NCI-H82 treated with DMSO at 0.1 percent for 48 hours (cell line): Measurements from ENCODE around the gene SYNJ2BP.

Experiments
- DNase-seq: peaks from one replicate; lab custom pipeline; 2025; ENCODE audit not compliant: unreplicated experiment; lab: John Stamatoyannopoulos, UW

SYNJ2BP gene

DNA sequence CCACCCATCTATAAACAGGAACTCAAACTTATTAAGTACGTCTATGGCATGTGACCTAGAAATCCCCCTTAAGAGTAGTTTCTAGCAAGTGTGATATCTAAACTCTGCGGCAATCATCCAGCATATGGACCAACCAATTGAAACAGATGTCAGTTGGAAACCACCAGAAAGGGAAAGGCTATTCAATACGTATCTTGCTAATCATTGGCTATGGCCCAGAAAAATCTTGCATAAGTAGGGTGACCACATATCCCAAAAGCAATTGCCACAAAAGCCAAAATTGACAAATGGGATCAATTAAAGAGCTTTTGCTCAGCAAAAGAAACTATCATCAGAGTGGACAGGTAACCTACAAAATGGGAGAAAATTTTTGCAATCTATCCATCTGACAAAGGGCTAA is 24.2 kb downstream of the SYNJ2BP start:
- no peak for DNase-seq

DNA sequence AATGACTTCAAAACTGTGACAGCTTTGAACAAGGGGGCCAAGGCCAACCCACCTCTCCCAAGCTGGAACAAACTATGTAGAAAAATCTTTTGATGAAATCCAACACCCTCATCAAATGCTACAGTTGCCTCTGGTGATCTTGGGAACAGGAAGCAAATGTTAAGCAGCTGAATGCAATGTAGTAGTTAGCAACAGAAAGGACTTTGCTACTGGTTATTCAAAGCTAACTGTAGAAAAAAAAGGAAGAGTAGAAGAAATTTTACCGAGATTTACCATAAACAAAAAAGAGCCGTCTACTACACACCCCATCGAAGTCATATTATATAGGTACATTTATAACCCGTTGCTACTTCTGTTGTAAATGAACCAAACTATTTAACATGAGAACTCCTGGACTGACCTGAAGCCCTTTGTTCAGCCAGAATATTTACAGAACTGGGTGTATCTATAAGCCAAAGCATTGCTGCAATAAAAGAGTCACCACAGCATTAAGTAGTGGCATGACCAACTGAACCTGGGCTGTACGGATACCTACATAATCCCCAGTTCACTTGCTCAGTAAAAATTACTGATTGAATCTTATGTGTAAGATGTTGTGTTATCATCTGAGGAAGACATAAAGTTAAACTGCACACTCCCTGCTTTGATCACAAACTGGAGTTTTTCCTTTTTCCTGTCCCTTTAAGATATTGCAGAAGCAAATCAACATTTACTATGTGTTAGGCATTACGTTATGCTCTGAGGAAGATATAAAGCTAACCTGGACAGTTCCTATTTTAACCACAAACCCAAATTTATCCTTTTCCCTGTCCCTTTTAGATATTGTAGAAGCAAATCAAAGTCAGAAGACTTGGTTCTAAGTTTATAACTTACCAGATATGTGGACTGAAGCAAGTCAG is 25.1 kb downstream of the SYNJ2BP start:
- DNase-seq: no peak

- no peak for DNase-seq
Measured at GRCh38 chr14:70382536-70382935, 34.4 kb downstream of the SYNJ2BP start.

GRCh38 chr14:70380824-70381223 is 36.1 kb downstream of the SYNJ2BP start:
- DNase-seq: no peak

DNA sequence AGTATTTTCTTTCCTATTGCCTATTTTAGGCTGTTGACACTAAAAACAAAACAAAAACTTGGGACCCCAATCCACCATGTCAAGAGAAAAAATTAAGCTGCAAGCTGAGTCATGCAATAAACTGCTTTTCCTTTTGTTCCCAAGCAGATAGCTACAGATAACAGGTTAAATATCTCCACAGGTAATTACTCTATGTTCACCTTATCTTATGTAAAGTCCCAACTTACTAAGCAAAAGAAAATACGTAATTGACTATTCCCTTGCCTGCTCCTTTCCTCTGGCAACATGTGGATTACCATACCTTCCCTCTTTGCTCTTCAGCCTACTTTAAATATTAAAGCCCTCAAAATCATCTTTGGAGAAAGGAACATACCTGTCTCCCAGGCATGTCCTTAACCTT is 38.2 kb downstream of the SYNJ2BP start:
- DNase-seq: no peak
